A549 (cell line): ENCODE results near the gene BCAS3.

ENCODE experiments used
- RNF2 ChIP-seq: fragments of 200-600 bp; sonication (generic); IDR thresholded peaks from 2 replicates; pipeline ENCODE4 v1.6.1; 2016; ENCODE audit warnings: low read depth, mild to moderate bottlenecking, antibody characterized with exemption, moderate library complexity, borderline replicate concordance
- ZNF302 ChIP-seq: fragments of 250-450 bp; sonication (Bioruptor Pico); IDR thresholded peaks from 2 replicates; pipeline ENCODE4 v1.9.0; 2021; ENCODE audit warnings: inconsistent platforms, mild to moderate bottlenecking, moderate library complexity
- TF ChIP-seq, protein P1 (sequence below): fragments of >200 bp; sonication (Bioruptor Twin); formaldehyde crosslinking; IDR thresholded peaks from 3 replicates; pipeline ENCODE4 v1.5.1; 2016
- TF ChIP-seq, protein P2 (sequence below): IDR thresholded peaks from 2 replicates; pipeline ENCODE4 v1.6.1; 2012

DNA sequence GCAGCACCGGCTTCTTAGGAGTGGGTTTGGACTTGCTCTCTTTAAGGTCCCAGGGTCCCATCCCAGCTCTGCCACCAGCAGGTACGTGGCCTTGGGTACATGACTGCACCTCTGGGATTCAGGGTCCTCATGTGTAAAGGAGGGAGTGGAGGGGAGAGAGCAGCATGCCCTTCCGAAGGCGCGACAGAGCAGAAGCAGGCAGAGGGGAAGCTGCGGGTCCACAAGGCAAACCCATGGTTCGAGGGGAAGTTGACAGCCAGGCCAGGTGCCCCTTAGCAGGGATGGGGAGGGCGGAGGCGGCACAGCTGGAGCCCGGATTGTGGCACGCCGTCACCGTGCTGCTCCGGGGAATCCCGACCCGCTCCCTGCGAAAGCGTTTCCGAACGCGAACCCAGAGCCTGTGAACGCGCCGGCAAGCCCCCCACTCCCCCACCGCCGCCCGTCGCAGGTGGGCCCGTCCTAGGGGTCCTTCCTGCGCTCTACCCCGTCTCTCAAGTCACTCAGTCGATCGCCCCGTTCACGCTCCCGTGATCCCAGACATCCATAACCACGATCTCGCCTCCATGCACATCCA is 717.8 kb downstream of the BCAS3 start:
- TF ChIP-seq RNF2, result no peak
- TF ChIP-seq, protein P1, sequence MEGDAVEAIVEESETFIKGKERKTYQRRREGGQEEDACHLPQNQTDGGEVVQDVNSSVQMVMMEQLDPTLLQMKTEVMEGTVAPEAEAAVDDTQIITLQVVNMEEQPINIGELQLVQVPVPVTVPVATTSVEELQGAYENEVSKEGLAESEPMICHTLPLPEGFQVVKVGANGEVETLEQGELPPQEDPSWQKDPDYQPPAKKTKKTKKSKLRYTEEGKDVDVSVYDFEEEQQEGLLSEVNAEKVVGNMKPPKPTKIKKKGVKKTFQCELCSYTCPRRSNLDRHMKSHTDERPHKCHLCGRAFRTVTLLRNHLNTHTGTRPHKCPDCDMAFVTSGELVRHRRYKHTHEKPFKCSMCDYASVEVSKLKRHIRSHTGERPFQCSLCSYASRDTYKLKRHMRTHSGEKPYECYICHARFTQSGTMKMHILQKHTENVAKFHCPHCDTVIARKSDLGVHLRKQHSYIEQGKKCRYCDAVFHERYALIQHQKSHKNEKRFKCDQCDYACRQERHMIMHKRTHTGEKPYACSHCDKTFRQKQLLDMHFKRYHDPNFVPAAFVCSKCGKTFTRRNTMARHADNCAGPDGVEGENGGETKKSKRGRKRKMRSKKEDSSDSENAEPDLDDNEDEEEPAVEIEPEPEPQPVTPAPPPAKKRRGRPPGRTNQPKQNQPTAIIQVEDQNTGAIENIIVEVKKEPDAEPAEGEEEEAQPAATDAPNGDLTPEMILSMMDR, result no peak
- no peak for TF ChIP-seq ZNF302
- TF ChIP-seq, protein P2, sequence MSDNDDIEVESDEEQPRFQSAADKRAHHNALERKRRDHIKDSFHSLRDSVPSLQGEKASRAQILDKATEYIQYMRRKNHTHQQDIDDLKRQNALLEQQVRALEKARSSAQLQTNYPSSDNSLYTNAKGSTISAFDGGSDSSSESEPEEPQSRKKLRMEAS, result no peak
